ENCODE results near the gene NAA16.

DNA sequence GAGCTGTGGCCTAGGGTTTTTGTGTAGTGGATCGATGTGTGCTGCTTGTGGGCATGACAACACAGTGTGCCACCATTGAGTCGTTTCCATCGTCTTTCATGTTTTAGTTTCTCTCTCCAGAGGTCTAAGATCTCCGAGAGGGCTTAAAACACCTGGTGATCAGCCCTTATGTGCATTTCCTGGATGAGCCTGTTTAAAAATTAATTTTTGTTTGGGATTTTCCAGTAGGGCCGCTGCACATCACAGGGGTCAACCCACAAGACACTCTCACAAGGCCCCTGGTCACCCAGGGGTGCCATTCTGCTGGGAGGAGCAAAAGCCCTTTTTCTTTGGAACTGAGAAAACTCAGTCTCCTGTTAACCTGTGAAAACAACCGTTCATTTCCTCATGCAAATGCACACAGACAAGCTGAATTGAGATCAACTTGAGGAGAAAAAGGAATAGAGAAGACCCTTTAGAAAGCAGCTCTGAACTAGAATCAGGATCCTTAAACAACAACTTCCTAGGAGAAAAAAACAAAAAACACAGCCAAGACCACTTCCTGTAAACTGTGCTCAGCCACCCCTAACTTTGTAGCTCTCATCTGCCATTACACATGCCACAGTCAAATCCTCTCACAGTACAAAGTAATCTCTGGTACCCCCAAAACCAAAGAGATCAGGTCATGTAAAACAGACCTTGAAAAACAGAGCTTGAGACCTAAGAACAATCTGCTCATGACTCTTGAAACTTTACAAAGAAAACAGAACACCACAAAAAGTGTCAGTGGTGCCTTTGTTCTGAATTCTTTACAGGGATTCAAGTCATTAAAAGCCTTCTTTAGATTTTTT, 39.4 kb upstream of the NAA16 start:
- TF ChIP-seq POLR2A (IDR thresholded peaks at IDR 0.05) (no peak), CTCF (IDR thresholded peaks at IDR 0.05) (no peak), EP300 (IDR thresholded peaks at IDR 0.05) (no peak)
